NCI-H748 (cell line): ENCODE data around the gene TAS1R3.
A peak's percentile ranks its signal among the peaks of the same experiment; 100 is the strongest.

ENCODE experiments used
- DNase-seq: peaks from one replicate; lab custom pipeline; 2025; ENCODE audit not compliant: unreplicated experiment; lab: John Stamatoyannopoulos, UW

TAS1R3 gene

GRCh38 chr1:1331068-1331965 lies at the start of gene TAS1R3:
TSS of gene TAS1R3 (plus strand) at chr1:1331280. CDS start at chr1:1331346, 66 bp downstream.
- peak; percentile 23 for DNase-seq

DNA sequence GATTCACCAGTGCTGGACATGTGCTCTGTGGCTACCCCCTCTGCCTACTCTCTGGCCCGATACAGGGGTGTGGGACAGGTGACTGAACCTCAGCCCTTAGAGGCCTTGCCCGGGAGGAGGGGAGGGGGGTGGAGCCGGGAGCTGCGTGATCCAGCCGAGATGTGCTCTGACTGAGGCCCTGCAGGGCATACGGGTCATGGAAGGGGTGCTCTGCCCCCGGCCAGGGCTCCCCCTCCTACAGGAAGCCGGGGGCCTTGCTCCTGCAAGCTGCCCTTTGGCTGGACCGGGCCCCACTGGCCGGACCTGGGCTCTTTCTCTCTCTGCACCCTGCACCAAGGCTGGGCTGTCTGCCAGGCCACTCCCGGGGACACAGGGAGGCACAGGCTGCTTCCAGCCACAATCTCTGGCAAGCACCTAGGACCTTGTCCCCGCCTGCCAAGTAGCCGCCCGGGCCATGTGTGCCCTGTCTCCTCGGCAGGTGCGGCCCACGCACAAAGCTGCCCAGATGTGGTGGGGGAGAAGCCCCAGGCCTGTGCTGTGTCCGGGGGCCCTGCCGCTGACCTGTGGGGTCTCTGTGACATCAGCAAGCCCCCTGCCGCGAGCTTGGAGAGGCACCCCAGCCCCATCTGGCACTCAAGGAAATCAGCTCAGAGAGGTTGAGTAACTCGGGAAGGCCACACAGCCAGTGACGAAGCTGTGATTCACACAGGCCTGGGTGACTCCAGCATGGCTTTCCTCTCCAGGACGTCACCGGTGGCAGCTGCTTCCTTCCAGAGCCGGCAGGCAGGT lies 49.4 kb upstream of the TAS1R3 start:
- no peak for DNase-seq

- no peak for DNase-seq
Observed at GRCh38 chr1:1282998-1283397, 48.1 kb upstream of the TAS1R3 start.

GRCh38 chr1:1283821-1284220 lies 47.3 kb upstream of the TAS1R3 start:
- DNase-seq, result peak; percentile 12

DNA sequence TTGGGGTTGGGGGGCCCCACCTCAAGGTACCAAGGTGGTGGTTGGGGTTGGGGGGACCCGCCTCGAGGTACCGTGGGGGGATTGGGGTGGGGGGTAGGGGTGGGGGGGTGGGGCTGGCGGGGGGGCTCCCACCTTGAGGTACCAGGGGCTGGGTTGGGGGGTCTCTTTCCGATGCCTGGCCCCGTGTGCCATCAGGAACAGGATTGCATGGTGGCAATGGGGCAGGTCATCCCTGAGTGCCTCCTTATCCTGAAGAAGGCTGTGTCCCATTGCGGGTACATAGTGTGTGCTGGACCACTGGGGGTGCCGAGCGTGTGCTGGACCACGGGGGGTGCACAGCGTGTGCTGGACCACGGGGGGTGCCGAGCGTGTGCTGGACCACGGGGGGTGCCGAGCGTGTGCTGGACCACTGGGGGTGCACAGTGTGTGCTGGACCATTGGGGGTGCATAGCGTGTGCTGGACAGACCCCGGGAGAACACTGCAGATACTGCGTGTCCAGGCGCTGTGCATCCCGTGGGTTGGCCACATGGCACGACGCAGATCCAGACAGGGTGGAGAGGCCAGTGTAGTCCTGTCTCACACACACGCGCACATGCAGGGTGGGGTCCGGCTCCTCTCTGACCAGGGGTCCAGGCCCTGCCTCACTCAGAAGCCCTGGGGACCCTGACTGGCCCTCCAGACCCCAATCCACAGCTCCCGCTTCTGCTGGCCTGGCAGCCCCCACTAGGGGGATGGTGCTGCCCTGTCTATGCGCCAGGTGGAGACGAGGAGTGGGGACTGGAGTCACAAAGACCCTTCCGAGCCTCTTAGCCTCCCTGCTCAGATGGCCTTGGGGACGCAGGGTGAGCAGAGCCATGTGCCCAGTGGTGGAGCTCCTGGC lies 46.6 kb upstream of the TAS1R3 start:
- no peak for DNase-seq

- no peak for DNase-seq
Observed at GRCh38 chr1:1285102-1285571, 45.9 kb upstream of the TAS1R3 start.

DNA sequence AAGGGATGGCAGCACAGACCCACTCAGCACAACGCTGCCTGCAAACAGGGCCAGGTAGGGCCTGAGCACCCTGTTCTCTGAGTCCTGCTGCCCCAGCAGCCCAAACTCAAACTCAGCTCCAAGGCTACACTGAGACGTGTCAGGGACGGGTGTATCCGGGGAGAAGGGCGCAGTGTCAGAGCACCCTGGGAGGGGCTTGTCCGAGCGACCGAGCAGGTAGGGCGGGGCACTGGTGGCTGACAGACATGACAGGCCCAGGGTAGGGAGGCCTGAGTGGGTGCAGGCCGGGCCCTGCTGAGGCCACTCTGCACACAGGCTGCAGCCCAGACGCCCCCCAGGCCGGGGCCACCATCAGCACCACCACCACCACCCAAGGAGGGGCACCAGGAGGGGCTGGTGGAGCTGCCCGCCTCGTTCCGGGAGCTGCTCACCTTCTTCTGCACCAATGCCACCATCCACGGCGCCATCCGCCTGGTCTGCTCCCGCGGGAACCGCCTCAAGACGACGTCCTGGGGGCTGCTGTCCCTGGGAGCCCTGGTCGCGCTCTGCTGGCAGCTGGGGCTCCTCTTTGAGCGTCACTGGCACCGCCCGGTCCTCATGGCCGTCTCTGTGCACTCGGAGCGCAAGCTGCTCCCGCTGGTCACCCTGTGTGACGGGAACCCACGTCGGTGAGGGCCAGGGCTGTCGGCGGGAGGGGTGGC lies 45.3 kb upstream of the TAS1R3 start:
- DNase-seq, result no peak

DNA sequence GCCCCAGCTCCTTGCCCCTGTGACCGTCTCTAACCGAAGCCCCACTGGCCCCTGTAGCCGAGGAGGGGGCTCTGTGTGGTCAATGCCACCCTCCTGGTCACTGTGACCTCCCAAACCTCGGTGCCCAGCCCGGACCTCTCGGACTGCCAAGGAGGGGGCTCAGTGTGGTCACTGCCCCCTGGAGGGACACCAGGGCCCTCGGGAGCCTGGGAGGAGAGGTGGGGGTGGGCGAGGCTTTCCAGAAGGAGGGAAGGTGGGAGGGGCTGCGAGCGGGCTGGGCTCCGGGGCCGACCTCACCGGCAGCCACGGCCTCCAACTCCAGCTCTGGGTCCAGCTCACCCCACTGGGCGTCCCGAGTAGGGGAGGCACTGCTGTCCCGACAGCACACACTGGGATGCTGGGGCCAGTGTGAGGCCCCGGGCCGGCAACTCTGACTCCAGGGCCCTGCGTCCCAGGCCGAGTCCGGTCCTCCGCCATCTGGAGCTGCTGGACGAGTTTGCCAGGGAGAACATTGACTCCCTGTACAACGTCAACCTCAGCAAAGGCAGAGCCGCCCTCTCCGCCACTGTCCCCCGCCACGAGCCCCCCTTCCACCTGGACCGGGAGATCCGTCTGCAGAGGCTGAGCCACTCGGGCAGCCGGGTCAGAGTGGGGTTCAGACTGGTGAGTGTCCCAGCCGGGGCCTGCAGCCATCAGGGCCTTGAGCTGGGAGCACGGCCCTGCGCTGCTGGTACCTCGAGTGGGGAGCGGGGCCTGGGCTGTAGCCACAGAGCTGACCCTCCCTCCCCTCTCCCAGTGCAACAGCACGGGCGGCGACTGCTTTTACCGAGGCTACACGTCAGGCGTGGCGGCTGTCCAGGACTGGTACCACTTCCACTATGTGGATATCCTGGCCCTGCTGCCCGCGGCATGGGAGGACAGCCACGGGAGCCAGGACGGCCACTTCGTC lies 44.5 kb upstream of the TAS1R3 start:
- DNase-seq, result no peak

GRCh38 chr1:1287288-1288110 lies 43.6 kb upstream of the TAS1R3 start:
- no peak for DNase-seq

DNA sequence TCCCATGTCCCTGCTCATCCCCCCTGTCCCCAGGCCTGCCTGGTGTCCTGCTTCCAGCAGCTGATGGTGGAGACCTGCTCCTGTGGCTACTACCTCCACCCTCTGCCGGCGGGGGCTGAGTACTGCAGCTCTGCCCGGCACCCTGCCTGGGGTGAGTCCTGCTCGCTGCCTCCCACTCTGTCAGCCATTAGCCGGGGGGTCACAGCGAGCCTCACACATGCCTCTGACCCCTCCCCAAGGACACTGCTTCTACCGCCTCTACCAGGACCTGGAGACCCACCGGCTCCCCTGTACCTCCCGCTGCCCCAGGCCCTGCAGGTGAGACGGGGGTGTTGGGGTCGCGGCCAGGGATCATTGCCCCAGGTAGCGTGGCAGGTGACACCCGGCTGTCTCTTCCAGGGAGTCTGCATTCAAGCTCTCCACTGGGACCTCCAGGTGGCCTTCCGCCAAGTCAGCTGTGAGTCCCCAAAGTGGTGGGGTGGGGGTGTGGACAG lies 40.8 kb upstream of the TAS1R3 start:
- DNase-seq, result peak; percentile 65

GRCh38 chr1:1291023-1291528 lies 40.0 kb upstream of the TAS1R3 start:
- peak; percentile 63 for DNase-seq

DNA sequence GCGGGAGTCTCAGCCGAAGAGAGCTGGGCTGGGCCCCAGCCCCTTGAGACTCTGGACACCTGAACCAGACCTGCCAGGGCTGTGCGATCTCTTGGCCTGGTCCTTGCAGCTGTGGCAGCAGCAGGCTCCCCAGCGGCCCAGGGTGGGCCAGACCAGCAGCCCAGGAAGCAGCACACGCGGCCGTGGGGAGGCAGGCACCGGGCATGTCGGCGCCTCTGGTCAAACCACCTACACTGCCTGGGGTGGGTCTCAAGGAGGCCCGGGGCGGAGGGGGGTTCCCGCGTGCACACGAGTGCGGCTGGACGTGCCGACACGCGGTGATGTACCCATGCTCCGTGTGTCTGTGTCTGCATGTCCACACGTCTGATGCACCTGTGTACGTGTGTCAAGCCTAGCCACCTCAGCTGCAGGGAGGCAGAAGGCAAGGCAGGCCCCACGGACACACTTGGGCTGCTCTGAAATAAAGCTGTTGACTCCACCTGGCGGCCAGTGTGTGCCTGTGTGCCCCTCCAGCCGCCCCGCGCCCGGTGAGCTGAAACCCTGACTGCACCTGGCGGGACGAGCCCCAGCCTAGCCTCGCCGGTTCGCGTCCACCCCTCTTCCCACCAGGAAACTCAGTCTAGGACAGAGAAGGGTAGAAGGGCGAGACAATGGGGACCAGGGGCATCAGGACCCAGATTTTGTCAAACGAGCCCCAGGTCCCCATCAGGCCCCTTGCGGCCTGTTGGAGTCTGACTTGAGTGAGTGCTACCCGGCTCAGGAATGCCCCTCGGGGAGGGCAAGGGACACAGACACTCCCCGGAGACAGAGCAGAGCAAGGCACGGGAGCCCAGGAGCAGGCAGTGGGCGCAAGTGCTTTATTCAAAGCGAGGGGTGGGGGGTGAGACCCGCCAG lies 39.3 kb upstream of the TAS1R3 start:
- DNase-seq, result peak; percentile 81

DNA sequence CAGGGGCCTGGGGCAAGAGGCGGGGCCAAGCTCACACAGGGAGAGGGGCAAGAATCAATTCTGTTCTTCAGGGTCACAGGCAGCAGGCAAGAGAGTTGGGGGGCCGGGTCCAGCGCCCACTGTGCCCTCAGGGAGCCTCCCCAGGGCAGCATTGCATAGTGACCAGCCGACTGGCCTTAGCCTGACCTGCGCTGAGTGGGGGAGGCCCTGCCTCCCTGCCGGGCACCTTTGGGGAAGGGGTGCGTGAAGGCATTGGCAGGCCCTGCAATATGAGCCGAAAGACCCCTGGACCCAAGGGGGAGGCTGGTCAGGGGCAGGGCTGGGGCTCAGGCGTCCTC lies 38.7 kb upstream of the TAS1R3 start:
- DNase-seq, result no peak

DNA sequence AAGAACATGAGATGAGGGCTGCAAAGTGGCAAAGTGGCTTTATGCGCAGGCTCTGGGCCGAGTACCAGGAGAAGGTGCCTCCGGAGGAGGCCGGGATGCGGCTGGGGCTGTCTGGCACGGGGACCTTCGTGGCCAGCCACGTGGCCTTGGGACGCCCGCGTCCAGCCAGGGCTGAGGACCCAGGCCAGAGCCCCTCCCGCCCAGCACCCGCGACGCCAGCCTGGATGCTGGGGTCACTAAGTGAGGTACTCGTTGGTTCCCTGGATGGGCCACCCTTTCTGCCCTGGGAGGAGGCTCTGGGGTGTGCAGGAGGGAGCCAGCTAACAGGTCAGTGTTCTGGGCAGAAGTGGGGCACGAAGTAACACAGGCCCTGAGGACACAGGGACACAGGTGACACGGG lies 38.2 kb upstream of the TAS1R3 start:
- no peak for DNase-seq

GRCh38 chr1:1293263-1294249 lies 37.5 kb upstream of the TAS1R3 start:
- DNase-seq, result no peak
